Breast epithelium (tissue), 4 donors: ENCODE results near the gene TMEM164. TPM values are rescaled to one million over a fixed set of nuclear protein-coding genes. Genes with fewer than 3 reads are reported as not detected.

ENCODE experiments used
- DNase-seq, 2 donors: peaks; one replicate each; pipeline ENCODE4 v3.0.0-alpha.2; 2019; ENCODE audit warnings: low spot score in 2 of 2
- H3K27ac ChIP-seq, 2 donors: fragments of 200-600 bp; sonication (generic) in 1 of 2; one replicate each; pipeline ENCODE4 v1.5.1; 2016 to 2019; ENCODE audit warnings: mild to moderate bottlenecking in 1 of 2
- H3K27me3 ChIP-seq, 2 donors: fragments of 200-600 bp; sonication (generic) in 1 of 2; one replicate each; pipeline versions ENCODE4 v1.5.1 to v1.6.0; 2017 to 2019; ENCODE audit warnings: control low read depth in 1 of 2, mild to moderate bottlenecking in 1 of 2
- H3K36me3 ChIP-seq: fragments of 200-600 bp; one replicate; pipeline ENCODE4 v1.5.1; 2019
- H3K4me1 ChIP-seq, 2 donors: fragments of 200-600 bp; sonication (generic); one replicate each; pipeline ENCODE4 v1.5.1; 2016 to 2019; ENCODE audit warnings: control low read depth in 1 of 2
- H3K4me3 ChIP-seq, 3 donors: fragments of 200-600 bp; sonication (generic); 1 replicate in 2 of 3; 2 replicates in 1 of 3; pipeline ENCODE4 v1.5.1; 2016 to 2019; ENCODE audit warnings: mild to moderate bottlenecking in 3 of 3, moderate library complexity in 2 of 3
- H3K9me3 ChIP-seq, 2 donors: fragments of 200-600 bp; sonication (generic) in 1 of 2; one replicate each; pipeline ENCODE4 v1.5.1; 2016 to 2019; ENCODE audit warnings: control low read depth in 1 of 2
- POLR2A ChIP-seq: fragments of 450-650 bp; IDR thresholded peaks from one replicate; pipeline ENCODE4 v1.6.1; 2016; ENCODE audit warnings: antibody characterized with exemption, mild to moderate bottlenecking, moderate library complexity
- POLR2AphosphoS5 ChIP-seq, 3 donors: sonication (generic); formaldehyde crosslinking; IDR thresholded peaks; one replicate each; pipeline ENCODE4 v1.6.1; 2017; ENCODE audit warnings: antibody characterized with exemption in 3 of 3
- intact Hi-C: fragments of 100-400 bp; cut with DNase I; formaldehyde crosslinking; loops from one replicate; pipeline ENCODE4 v1.15.1; 2023; ENCODE audit warnings: low total_unique reads
- total RNA-seq, 3 donors: library from RNA; depleted of rRNA; stranded (reverse); fragments of >200 nt; gene quantifications; one replicate each; pipeline ENCODE4 v1.1.0, GENCODE V29; 2016
- TF ChIP-seq, protein P1 (sequence below), 3 donors: fragments of 450-650 bp; IDR thresholded peaks; one replicate each; pipeline ENCODE4 v1.5.1; 2016 to 2017; ENCODE audit warnings: antibody characterized with exemption in 3 of 3, mild to moderate bottlenecking in 3 of 3, moderate library complexity in 3 of 3

TMEM164 gene
- total RNA-seq, 3 donors from 2014 or later: 35.7 to 58.7 (median 56.5) TPM

- H3K27ac ChIP-seq: no peak overlapping the region
- H3K4me1 ChIP-seq: no peaks in the 10 kb centered on the region
- H3K9me3 ChIP-seq: no peaks in the 10 kb centered on the region
- no peak overlapping the region for H3K4me3 ChIP-seq
- no peak for DNase-seq
- no peak for TF ChIP-seq POLR2A
- TF ChIP-seq, protein P1, sequence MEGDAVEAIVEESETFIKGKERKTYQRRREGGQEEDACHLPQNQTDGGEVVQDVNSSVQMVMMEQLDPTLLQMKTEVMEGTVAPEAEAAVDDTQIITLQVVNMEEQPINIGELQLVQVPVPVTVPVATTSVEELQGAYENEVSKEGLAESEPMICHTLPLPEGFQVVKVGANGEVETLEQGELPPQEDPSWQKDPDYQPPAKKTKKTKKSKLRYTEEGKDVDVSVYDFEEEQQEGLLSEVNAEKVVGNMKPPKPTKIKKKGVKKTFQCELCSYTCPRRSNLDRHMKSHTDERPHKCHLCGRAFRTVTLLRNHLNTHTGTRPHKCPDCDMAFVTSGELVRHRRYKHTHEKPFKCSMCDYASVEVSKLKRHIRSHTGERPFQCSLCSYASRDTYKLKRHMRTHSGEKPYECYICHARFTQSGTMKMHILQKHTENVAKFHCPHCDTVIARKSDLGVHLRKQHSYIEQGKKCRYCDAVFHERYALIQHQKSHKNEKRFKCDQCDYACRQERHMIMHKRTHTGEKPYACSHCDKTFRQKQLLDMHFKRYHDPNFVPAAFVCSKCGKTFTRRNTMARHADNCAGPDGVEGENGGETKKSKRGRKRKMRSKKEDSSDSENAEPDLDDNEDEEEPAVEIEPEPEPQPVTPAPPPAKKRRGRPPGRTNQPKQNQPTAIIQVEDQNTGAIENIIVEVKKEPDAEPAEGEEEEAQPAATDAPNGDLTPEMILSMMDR (IDR thresholded peaks at IDR 0.05): no peak
- TF ChIP-seq POLR2AphosphoS5 (IDR thresholded peaks at IDR 0.05): no peak
- intact Hi-C loops: no loop called here
- no peaks in the 10 kb centered on the region for H3K36me3 ChIP-seq
- H3K27me3 ChIP-seq: peaks cover 0 to 36% of the 10 kb centered on the region in 2 donors
Observed at GRCh38 chrX:110060317-110060716, 57.4 kb downstream of the TMEM164 start.

DNA sequence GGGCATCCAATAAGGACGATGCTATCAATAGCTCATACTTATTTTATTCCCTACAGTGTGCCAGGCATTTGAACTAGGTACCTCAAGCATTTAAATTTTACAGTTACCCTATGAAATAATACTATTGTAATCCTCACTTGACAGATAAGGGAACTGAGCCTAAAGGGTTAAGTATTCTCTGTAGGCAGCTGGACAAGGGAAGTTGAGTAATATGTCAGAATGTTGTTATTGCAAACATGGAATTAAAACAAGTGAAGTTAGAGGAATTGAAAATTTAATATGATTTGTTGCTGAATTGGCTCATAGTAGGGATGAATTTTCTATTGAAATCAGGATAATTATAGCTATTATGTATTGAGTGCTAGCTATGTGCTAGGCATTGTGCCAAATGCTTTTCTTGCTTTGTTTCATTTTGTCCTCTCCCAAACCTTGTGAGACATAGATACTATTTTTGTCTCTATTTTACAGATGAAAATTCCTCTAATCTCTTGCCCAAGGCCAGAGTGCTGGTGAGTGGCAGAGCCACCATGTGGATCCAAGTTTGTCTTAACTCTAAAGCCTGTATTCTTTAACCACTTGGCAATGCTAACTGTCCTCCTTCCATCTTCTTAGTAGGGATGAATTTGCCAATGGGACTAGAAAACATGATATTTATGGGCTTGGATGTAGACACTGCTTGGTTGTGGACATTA lies 58.1 kb downstream of the TMEM164 start:
- intact Hi-C loops: no loop called here
- Histone ChIP-seq H3K27me3 (peaks cover 0 to 29% of the 10 kb centered on the region in 2 donors), H3K4me3 (no peak overlapping the region), H3K36me3 (no peaks in the 10 kb centered on the region), H3K27ac (no peak overlapping the region), H3K4me1 (no peaks in the 10 kb centered on the region), H3K9me3 (no peaks in the 10 kb centered on the region)
- TF ChIP-seq, protein P1 (IDR thresholded peaks at IDR 0.05): no peak
- TF ChIP-seq POLR2A (no peak), POLR2AphosphoS5 (IDR thresholded peaks at IDR 0.05) (no peak)
- DNase-seq: no peak

DNA sequence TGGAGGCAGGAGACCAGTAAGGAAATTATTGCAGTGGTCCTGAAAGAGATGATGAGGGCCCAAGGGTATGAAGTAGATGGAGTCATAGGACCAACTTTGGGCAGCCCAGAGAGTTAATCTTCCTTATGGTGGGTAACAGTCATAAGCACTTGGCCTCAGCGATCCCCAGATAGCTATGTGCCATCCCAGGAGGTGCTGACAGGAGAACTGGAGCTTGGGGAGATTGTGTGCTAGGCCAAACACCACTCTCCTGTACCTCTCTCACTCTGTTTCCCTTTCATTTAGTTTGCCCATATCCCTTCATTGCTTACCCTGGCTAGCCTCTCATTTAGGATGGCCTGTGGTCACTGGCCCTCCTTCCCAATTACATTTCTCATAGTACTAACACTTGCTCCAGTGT lies 60.0 kb downstream of the TMEM164 start:
- H3K4me1 ChIP-seq: no peaks in the 10 kb centered on the region
- H3K4me3 ChIP-seq: no peak overlapping the region
- peaks cover 0 to 24% of the 10 kb centered on the region in 2 donors for H3K27me3 ChIP-seq
- H3K36me3 ChIP-seq: no peaks in the 10 kb centered on the region
- no peak for DNase-seq
- TF ChIP-seq, protein P1 (IDR thresholded peaks at IDR 0.05): no peak
- TF ChIP-seq POLR2AphosphoS5 (IDR thresholded peaks at IDR 0.05) (no peak), POLR2A (no peak)
- intact Hi-C loops: no loop called here
- H3K27ac ChIP-seq: no peak overlapping the region
- H3K9me3 ChIP-seq: no peaks in the 10 kb centered on the region

DNA sequence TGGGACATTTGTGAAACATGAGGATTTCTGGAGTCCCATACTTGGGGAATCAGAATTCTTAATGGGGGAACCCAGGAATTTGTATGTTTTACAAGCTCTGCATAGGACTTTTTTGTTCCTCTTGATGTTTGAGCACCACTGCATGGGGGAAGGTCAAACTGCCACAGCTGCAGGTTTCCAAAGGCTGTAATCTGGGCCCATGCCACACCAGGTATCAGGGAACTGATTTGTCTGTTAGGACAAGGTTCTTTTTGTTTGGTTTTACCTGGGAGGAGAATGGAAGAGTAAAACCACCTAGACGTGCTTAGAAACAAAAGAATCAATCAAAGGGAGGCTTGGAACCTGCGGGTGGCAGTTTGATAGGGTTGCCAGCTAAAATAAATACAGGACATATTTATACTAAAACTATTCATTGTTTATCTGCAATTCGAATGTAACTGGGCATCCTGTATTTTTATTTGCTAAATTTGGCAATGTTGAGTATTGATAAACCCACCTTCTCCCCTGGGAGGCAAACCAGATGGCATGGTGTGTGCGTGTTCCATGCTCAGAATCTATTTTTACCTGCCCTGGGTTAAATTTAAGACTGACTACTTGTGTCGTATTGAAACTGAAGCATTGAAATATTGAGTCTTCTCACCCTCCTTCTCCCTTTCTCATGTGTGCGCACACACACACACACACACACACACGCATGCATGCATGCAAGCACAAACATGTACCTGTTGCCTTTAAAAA lies 63.7 kb downstream of the TMEM164 start:
- DNase-seq: no peak
- intact Hi-C loops: no loop called here
- H3K27ac ChIP-seq: no peak overlapping the region
- TF ChIP-seq, protein P1 (IDR thresholded peaks at IDR 0.05): no peak
- TF ChIP-seq POLR2A (no peak), POLR2AphosphoS5 (IDR thresholded peaks at IDR 0.05) (no peak)
- no peaks in the 10 kb centered on the region for H3K9me3 ChIP-seq
- no peak overlapping the region for H3K4me3 ChIP-seq
- peaks cover 0 to 23% of the 10 kb centered on the region in 2 donors for H3K27me3 ChIP-seq
- H3K36me3 ChIP-seq: no peaks in the 10 kb centered on the region
- H3K4me1 ChIP-seq: no peaks in the 10 kb centered on the region

DNA sequence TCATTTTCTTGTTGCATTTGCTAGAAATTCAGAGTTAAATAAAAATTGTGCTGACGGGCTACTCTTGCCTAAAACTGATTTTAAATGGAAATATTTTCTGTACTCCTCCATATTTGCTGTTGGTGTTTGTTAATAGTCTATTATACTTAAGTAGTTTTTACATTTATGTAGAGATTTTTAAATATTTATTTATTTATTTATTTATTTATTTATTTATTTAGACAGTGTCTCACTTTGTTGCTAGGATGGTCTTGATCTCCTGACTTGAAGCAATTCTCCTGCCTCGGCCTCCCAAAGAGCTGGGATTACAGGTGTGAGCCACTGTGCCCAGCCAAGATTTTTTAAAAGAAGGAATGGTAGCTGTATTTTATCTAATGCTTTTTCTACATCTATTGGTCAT lies 68.1 kb downstream of the TMEM164 start:
- no peak overlapping the region for H3K4me3 ChIP-seq
- peaks cover 0 to 9% of the 10 kb centered on the region in 2 donors for H3K27me3 ChIP-seq
- no peak overlapping the region for H3K27ac ChIP-seq
- H3K4me1 ChIP-seq: no peaks in the 10 kb centered on the region
- H3K36me3 ChIP-seq: no peaks in the 10 kb centered on the region
- intact Hi-C loops: no loop called here
- no peak for DNase-seq
- peaks cover 6 to 22% of the 10 kb centered on the region in 2 donors for H3K9me3 ChIP-seq
- TF ChIP-seq POLR2A (no peak), POLR2AphosphoS5 (IDR thresholded peaks at IDR 0.05) (no peak)
- TF ChIP-seq, protein P1 (IDR thresholded peaks at IDR 0.05): no peak
